ENCODE data around the gene RPSA. TPM values are rescaled to one million over a fixed set of nuclear protein-coding genes. Genes with fewer than 3 reads are reported as not detected.
"Not testable (repeated sequence)": the region's sequence is repeated elsewhere in the genome, so short reads cannot be mapped to it uniquely, and the experiment has no call there.

Gene RPSA
- total RNA-seq, 1 experiment from 2014 or later: 2,077 TPM

DNA sequence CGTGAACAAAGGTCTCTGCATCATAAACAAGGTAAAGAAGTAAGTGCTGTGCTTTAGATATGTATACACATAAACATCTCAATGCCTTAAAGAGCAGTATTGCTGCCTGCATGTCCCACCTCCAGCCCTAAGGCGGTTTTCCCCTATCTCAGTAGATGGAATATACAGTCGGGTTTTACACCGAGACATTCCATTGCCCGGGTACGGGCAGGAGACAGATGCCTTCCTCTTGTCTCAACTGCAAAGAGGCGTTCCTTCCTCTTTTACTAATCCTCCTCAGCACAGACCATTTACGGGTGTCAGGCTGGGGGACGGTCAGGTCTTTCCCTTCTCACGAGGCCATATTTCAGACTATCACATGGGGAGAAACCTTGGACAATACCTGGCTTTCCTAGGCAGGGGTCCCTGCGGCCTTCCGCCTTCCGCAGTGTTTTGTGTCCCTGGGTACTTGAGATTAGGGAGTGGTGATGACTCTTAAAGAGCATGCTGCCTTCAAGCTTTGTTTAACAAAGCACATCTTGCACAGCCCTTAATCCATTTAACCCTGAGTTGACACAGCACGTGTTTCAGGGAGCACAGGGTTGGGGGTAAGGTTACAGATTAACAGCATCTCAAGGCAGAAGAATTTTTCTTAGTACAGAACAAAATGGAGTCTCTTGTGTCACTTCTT is 12.2 kb downstream of the RPSA start:
- not testable (repeated sequence) for H3K9me3 Mint-ChIP-seq; H3K4me2 ChIP-seq (ENCODE audit: insufficient read depth, insufficient read length, low read length)
- WGBS (ENCODE audit: extremely low coverage, insufficient read length, low lambda C conversion rate): no CpG with 5 or more reads among the region's 14 CpGs

More for the DNA sequence above, 12.2 kb downstream of the RPSA start:
- Mint-ChIP-seq H3K27ac (peak overlapping the region in 1 of 3 experiments; percentile 86; a peak in 2 of 7 replicates), H3K4me3 (peak overlapping the region in 1 of 2 experiments; percentile 38; a peak in 3 of 5 replicates), H3K4me1 (peaks cover 19 to 36% of the 10 kb centered on the region in 2 experiments), H3K36me3 (ENCODE audit: insufficient read depth in 1 of 3, low read depth in 3 of 3) (peaks cover under 1 to 13% (median 6%) of the 10 kb centered on the region in 3 experiments; a peak in 5 of 7 replicates)
- not testable (repeated sequence) for DNase-seq; H3K27me3 Mint-ChIP-seq (ENCODE audit: low read depth); H3K4ac ChIP-seq (ENCODE audit: low read depth, low read length); H4K8ac ChIP-seq (replicated peaks; ENCODE audit: insufficient read length, low read depth, low read length); H3K9ac ChIP-seq (ENCODE audit: extremely low read depth, insufficient read length, low read length); H2BK20ac ChIP-seq (ENCODE audit: low read depth, low read length, poor library complexity, severe bottlenecking); H2BK120ac ChIP-seq (ENCODE audit: low read depth, low read length, poor library complexity, severe bottlenecking); H2AK5ac ChIP-seq (ENCODE audit: insufficient read length, low read length); H4K20me1 ChIP-seq (ENCODE audit: control insufficient read depth, insufficient read depth, insufficient read length); H3K9me3 ChIP-seq (ENCODE audit: control insufficient read depth, low read depth, low read length); H2BK5ac ChIP-seq (ENCODE audit: insufficient read length, low read length); H3K27ac ChIP-seq (ENCODE audit: insufficient read length, low read depth, low read length); H3K4me1 ChIP-seq (ENCODE audit: insufficient read depth, low read length); H2BK15ac ChIP-seq (ENCODE audit: low read depth, low read length); H3K27me3 ChIP-seq (ENCODE audit: insufficient read depth, low read length); H3K23ac ChIP-seq (ENCODE audit: insufficient read length, low read depth, low read length); H3K14ac ChIP-seq (ENCODE audit: insufficient read depth, low read length); H3K56ac ChIP-seq (ENCODE audit: insufficient read length, low read depth, low read length); H4K91ac ChIP-seq (ENCODE audit: insufficient read length, low read depth, low read length); H3K23me2 ChIP-seq (ENCODE audit: insufficient read length, low read depth, low read length, poor library complexity, severe bottlenecking); H3K18ac ChIP-seq (ENCODE audit: insufficient read length, low read depth, low read length); H4K5ac ChIP-seq (ENCODE audit: insufficient read length, low read depth, low read length); H3T11ph ChIP-seq (ENCODE audit: low read length); H2BK12ac ChIP-seq (ENCODE audit: insufficient read length, low read depth, low read length); H3K79me2 ChIP-seq (ENCODE audit: insufficient read depth, low read length); H3K79me1 ChIP-seq (ENCODE audit: insufficient read depth, low read depth, low read length, poor library complexity, severe bottlenecking); H2AFZ ChIP-seq (ENCODE audit: low read length)
